Esophagus squamous epithelium (tissue), 4 donors: ENCODE measurements around the gene CNTN4.

Source experiments
- POLR2A ChIP-seq, 4 donors: fragments of 450-650 bp; IDR thresholded peaks; one replicate each; pipeline ENCODE4 v1.6.1; 2017; ENCODE audit warnings: antibody characterized with exemption in 4 of 4, mild to moderate bottlenecking in 4 of 4, moderate library complexity in 3 of 4
- TF ChIP-seq, protein P1 (sequence below), 6 experiments: fragments of 450-650 bp in 4 of 6; fragments of 200-600 bp in 2 of 6; sonication (generic) in 2 of 6; IDR thresholded peaks; one replicate each; pipeline ENCODE4 v1.5.1; 2016 to 2019; ENCODE audit warnings: antibody characterized with exemption in 6 of 6, mild to moderate bottlenecking in 4 of 6, moderate library complexity in 4 of 6

DNA sequence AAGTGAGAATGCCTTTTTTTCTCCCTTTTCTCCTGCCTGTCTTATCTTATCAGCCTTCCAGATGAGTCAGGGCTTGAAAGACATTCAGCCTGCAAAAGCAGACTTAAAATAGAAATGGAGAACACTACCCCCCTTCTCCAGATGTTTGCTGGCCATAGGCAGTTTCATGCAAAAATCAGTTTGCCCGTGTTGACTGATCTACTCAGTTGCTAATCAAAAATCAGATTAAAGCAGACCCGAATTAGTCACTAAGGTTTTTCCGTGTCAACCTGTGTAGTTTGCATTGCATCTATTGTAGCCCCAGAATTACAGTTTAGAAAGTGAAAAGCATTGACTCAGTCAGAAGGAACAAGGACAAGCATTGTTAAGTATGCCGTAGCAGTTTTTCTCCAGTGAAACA, 955.3 kb downstream of the CNTN4 start:
- TF ChIP-seq, protein P1, sequence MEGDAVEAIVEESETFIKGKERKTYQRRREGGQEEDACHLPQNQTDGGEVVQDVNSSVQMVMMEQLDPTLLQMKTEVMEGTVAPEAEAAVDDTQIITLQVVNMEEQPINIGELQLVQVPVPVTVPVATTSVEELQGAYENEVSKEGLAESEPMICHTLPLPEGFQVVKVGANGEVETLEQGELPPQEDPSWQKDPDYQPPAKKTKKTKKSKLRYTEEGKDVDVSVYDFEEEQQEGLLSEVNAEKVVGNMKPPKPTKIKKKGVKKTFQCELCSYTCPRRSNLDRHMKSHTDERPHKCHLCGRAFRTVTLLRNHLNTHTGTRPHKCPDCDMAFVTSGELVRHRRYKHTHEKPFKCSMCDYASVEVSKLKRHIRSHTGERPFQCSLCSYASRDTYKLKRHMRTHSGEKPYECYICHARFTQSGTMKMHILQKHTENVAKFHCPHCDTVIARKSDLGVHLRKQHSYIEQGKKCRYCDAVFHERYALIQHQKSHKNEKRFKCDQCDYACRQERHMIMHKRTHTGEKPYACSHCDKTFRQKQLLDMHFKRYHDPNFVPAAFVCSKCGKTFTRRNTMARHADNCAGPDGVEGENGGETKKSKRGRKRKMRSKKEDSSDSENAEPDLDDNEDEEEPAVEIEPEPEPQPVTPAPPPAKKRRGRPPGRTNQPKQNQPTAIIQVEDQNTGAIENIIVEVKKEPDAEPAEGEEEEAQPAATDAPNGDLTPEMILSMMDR (IDR thresholded peaks at IDR 0.05), result no peak
- no peak for TF ChIP-seq POLR2A (IDR thresholded peaks at IDR 0.05)
